ENCODE measurements around the gene CDH2. TPM values are rescaled to one million over a fixed set of nuclear protein-coding genes. Genes with fewer than 3 reads are reported as not detected.

CDH2 gene
- total RNA-seq, 3 donors from 2014 or later, result 0.63 to 11.0 (median 0.67) TPM

DNA sequence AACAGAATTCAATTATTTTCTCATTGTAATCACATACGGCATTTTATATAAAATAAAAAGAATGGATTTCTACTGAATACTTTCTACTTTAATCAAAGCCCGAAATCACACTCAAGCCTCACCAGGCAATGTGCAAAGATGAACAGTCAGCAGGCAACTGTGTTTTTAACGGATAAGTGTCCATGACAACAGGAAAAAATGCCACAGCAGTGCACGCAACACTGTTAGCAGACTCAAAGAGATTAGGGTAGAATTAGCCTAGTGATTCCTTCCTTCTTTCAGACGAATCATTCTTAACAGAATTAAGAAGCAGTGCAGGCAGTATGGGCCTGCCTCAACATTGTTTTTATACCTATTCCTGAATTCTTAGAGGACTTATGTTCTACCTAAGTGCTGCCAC lies 135.6 kb downstream of the CDH2 start:
- intact Hi-C loops (cut with DNase I, micrococcal nuclease), result no loop called here
- TF ChIP-seq, protein P1, sequence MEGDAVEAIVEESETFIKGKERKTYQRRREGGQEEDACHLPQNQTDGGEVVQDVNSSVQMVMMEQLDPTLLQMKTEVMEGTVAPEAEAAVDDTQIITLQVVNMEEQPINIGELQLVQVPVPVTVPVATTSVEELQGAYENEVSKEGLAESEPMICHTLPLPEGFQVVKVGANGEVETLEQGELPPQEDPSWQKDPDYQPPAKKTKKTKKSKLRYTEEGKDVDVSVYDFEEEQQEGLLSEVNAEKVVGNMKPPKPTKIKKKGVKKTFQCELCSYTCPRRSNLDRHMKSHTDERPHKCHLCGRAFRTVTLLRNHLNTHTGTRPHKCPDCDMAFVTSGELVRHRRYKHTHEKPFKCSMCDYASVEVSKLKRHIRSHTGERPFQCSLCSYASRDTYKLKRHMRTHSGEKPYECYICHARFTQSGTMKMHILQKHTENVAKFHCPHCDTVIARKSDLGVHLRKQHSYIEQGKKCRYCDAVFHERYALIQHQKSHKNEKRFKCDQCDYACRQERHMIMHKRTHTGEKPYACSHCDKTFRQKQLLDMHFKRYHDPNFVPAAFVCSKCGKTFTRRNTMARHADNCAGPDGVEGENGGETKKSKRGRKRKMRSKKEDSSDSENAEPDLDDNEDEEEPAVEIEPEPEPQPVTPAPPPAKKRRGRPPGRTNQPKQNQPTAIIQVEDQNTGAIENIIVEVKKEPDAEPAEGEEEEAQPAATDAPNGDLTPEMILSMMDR (IDR thresholded peaks at IDR 0.05), result no peak
- ATAC-seq, result no peak
- DNase-seq, result no peak
- no peak overlapping the region for H3K4me3 ChIP-seq
- H3K36me3 ChIP-seq (ENCODE audit: low read depth), result no peaks in the 10 kb centered on the region
- H3K4me1 ChIP-seq (ENCODE audit: low read depth), result no peaks in the 10 kb centered on the region
- H3K9me3 ChIP-seq, result no peaks in the 10 kb centered on the region

DNA sequence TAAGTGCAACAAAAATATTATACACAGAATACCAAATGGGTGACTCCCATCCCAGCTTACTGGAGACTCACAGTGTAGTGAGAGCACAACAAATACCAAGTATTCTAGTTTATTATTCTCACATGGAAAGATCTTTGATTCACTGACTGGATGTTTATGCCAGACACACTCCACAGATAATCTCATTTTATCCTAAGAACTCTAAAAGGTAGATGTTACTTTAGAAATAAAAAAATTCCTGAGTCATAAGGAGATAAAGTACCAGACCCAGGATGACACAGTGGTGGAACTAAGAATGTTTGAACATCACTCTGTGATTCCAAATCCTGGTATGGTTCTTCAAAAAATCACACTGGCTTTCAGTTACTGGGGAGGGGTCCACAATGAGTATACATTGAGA lies 136.2 kb downstream of the CDH2 start:
- TF ChIP-seq, protein P1 (IDR thresholded peaks at IDR 0.05), result no peak
- Histone ChIP-seq H3K4me3 (no peak overlapping the region), H3K4me1 (ENCODE audit: low read depth) (no peaks in the 10 kb centered on the region), H3K36me3 (ENCODE audit: low read depth) (no peaks in the 10 kb centered on the region), H3K9me3 (no peaks in the 10 kb centered on the region)
- no peak for ATAC-seq
- DNase-seq, result no peak
- intact Hi-C loops (cut with DNase I, micrococcal nuclease), result no loop called here

DNA sequence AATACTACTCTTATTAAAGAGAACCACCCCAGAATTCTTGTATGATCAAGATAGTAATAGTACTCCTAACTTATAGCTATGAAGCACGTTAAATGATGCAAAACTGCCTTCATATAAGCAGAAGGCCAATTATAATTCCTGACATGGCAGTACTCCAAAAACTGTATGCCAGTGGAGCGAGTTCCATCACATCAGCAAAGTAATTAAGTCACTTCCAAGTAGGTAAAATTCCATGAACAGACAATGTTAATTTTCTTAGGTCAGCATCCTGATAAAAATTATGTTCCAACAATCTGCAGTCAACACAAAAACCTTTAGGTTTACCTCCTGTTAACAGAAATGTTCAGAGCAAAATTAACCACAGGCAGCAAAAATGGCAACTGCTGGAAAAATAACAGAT lies 136.7 kb downstream of the CDH2 start:
- no peaks in the 10 kb centered on the region for H3K9me3 ChIP-seq
- H3K4me3 ChIP-seq, result no peak overlapping the region
- TF ChIP-seq, protein P1 (IDR thresholded peaks at IDR 0.05), result no peak
- ATAC-seq (no peak), DNase-seq (no peak)
- no peaks in the 10 kb centered on the region for H3K4me1 ChIP-seq (ENCODE audit: low read depth)
- intact Hi-C loops (cut with DNase I, micrococcal nuclease), result no loop called here
- H3K36me3 ChIP-seq (ENCODE audit: low read depth), result no peaks in the 10 kb centered on the region

DNA sequence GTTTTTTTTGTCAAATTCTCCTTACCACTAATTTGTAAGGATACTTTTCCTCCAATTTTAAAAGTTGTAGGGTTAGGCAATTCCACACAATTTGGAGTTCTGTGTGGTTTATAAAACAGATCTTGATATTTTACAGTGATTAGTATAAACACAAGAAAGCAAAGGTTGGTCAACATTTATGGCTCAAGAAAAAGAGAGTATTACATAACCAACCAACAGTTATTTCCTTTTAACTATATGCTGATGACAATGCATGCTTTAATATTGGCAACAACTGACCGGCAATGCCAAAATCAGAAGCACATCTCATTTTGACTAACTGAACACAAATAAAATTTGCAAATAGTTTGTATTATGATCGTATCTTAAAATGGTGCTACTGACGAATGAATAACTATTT lies 137.2 kb downstream of the CDH2 start:
- DNase-seq (no peak), ATAC-seq (no peak)
- Histone ChIP-seq H3K36me3 (ENCODE audit: low read depth) (no peaks in the 10 kb centered on the region), H3K4me3 (no peak overlapping the region), H3K9me3 (no peaks in the 10 kb centered on the region), H3K4me1 (ENCODE audit: low read depth) (no peaks in the 10 kb centered on the region)
- TF ChIP-seq, protein P1 (IDR thresholded peaks at IDR 0.05), result no peak
- intact Hi-C loops (cut with DNase I, micrococcal nuclease), result no loop called here

DNA sequence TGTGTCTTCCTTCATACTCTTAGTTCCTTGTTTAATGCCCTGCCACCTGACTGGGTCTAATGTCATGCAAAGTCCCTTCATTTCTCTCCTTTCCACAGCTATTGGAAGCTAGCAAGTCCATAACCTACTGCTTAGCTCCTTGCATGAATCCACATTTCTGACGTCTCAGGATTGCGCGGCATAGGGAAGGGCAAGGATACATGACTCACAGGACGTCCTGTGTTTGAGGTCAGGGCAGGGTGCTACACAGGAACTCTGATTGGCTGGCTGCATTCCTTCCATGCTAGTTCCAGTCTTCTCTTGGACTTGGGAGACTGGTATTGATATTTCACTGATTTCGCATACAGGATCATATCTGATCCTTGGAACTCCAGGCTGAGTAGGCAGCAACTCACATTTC lies 137.9 kb downstream of the CDH2 start:
- Histone ChIP-seq H3K9me3 (no peaks in the 10 kb centered on the region), H3K36me3 (ENCODE audit: low read depth) (no peaks in the 10 kb centered on the region), H3K4me1 (ENCODE audit: low read depth) (no peaks in the 10 kb centered on the region), H3K4me3 (no peak overlapping the region)
- DNase-seq (no peak), ATAC-seq (no peak)
- TF ChIP-seq, protein P1 (IDR thresholded peaks at IDR 0.05), result no peak
- intact Hi-C loops (cut with DNase I, micrococcal nuclease), result no loop called here

DNA sequence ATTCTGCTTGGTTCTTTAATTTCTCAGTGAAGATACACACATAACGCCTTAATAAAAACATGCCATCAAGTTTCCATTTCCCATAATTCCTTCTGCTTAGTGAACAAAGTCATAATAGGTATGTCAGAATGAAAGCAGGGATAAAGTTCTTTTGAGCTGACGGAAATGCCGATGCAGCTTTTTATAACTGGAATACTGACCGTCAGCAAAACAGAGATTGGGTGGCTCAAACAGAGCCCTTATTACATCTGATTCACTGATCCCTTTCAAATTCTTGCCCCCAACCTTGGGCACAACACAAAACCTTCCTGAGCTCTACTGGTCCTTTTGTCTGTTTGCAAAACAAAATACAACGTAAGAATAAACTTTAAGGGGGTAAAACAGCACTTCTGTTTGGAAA lies 140.4 kb downstream of the CDH2 start:
- intact Hi-C loops (cut with DNase I, micrococcal nuclease), result no loop called here
- no peak for ATAC-seq
- Histone ChIP-seq H3K4me3 (no peak overlapping the region), H3K36me3 (ENCODE audit: low read depth) (no peaks in the 10 kb centered on the region), H3K9me3 (no peaks in the 10 kb centered on the region), H3K4me1 (ENCODE audit: low read depth) (no peaks in the 10 kb centered on the region)
- TF ChIP-seq, protein P1 (IDR thresholded peaks at IDR 0.05), result no peak
- DNase-seq, result no peak

All from mucosa of descending colon (tissue), 3 donors.